GM18873 (cell line): ENCODE data around the gene NTRK1.

ENCODE experiments used
- ATAC-seq: cut with Tn5 transposase; IDR thresholded peaks from one replicate; pipeline ENCODE4 v1.9.1; 2021; ENCODE audit warnings: mild to moderate bottlenecking, moderate library complexity, moderate number of reproducible peaks; ENCODE audit not compliant: unreplicated experiment, low FRiP score

NTRK1 gene

DNA sequence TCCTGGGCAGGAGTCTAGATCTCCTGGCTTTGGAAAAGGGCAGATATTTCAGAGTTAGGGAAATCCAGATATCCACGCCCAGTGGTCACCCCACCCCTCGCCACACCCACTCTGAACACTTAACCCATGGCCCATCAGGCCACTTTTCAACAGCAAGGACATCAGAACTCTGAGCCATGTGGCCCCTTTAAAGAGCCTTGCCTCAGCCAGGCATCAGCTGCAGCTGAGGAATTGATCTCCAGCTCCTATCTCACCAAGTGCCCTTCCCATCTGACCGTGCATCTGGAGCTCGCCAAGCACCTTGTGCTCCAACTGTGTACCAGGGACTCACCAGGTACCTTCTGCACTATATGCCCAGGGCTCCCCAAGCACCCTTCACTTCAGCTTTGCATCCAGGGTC, 23.8 kb upstream of the NTRK1 start:
- ATAC-seq, result no peak

DNA sequence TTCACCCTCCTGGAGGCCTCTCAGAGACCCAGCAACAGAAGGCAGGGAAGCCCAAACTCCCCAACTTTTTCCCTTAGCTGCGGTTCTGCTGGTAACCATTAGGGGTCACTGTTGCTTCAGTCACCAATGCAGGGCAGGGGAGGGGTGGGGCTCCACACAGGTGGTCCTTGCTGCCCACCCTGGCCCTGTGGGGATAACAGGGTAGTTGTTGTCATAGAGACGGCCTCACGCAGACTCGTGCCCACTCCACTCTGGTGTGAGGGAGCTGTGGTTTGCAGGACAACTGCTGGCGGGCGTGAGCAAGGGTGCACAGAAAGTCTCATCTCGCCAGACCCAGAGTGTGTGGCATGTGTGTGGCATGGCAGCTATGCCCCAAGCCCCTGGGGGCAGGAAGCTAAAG, 21.7 kb upstream of the NTRK1 start:
- ATAC-seq, result no peak

- ATAC-seq, result no peak
Measured at GRCh38 chr1:156839426-156840109, 21.1 kb upstream of the NTRK1 start.

GRCh38 chr1:156840186-156840897, 20.3 kb upstream of the NTRK1 start:
- no peak for ATAC-seq

DNA sequence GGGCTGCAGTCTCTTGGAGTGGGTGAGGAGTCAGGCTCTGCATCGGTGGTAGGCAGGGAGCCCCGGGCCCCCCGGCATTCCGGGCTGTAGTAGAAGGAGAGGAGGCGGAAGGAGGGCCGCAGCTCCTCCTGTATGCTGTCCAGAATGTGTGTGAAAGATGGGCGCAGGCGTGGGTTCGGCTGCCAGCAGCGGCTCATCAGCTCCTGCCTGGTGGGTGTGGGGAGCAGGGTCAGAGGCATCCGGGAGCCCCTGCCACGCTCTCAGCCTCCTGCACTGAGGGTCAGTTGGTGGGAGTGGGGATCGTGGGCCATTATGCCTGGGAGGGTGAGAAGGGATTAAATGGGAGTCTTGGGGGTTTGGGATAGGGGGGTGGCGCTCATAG, 19.8 kb upstream of the NTRK1 start:
- no peak for ATAC-seq

DNA sequence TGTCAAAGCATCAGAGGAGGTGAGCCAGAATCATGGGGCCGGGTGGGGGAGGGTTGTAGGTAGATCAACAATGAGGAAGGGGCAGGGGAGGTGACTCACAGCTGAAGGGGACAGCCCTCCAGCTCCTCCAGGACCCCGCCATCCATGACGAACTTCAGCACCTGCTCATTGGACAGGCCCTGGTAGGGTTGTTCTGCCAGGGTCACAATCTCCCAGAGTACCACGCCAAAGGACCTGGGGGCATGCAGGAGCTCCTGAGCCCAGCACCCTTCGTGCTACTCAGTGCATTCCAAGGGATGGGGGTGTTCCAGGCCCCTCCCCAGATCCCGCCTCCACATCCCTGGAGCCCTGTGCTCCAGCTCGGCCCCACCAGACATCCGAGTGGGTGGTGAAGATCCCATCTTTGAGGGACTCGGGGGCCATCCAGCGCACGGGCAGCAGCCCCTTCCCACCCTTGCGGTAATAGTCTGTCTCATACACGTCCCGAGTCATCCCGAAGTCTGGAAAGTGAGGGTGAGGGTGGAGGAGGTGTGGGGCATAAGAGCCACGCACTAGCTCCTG, 19.3 kb upstream of the NTRK1 start:
- ATAC-seq, result no peak

DNA sequence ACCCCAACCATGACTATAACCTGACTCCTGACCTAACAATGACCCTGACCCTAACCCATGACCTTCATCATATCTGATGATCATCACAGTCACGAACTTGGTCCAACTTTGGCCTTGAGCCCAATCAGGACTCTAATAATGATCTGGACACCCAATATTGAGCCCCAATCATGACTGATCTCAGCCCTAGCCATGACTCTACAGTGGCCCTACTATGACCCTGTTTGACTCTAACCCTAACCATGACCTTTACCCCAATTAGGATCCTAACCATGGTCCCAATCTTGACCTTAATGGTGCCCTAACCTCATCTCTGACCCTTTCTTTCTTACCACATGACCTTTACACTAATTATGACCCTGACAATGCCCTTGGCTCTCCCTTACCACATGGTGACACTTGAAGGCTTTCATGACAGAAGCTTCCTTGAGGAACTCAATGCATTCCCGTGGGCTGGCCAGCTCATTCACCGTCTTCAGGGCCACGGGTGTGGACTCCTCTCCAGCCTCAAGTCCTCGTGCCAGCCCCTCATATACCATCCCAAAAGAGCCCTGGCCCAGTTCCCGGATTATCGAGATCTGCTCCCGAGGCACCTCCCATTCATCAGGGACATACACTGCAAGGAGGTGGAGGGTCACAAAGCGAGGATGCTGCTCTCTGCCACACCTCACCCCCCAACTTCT, 17.9 kb upstream of the NTRK1 start:
- ATAC-seq, result no peak

- ATAC-seq, result no peak
Measured at GRCh38 chr1:156844102-156844501, 16.6 kb upstream of the NTRK1 start.

DNA sequence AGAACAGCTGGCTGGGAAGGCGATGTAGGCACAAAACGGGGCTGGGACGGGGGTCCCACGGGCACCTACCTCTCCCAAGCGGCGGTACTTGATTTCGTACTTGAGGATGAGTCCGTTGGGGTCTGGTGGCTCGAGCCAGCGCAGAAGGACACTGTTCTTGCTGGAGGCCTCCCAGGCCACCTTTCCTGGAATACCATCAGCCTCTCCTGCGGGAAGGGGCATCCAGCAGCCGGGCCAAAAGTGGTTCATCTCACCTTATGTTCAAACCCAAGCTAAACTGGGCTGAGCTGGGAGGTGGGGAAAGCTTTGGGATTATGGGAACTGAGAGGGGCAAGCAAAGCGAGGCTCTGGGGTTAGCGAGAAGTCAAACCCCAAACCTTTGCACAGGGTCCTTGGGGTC, 16.0 kb upstream of the NTRK1 start:
- ATAC-seq, result no peak

- ATAC-seq, result no peak
Measured at GRCh38 chr1:156845055-156845952, 15.4 kb upstream of the NTRK1 start.

GRCh38 chr1:156845953-156846545, 14.6 kb upstream of the NTRK1 start:
- no peak for ATAC-seq

DNA sequence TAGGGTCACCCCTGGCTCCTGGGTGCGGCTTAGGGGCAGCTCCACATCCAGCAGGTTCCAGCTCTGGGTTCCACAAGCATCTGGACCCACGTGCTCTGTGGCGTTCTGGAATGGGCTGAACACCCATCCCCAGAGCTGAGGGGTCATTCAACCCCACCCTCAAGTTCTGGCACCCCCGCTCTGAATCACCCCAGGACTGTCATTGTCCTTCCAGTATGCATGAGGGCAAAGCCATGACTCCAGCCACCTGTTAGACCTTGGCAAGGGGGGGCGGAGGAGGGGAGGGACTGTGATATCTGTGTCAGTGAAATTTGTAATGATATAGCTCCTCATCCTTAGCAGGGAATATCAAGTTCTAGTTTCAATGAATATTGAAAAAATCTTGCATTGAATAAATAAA, 14.0 kb upstream of the NTRK1 start:
- ATAC-seq, result no peak

GRCh38 chr1:156847591-156848460, 12.8 kb upstream of the NTRK1 start:
- no peak for ATAC-seq

GRCh38 chr1:156848461-156849150, 12.1 kb upstream of the NTRK1 start:
- ATAC-seq, result no peak

DNA sequence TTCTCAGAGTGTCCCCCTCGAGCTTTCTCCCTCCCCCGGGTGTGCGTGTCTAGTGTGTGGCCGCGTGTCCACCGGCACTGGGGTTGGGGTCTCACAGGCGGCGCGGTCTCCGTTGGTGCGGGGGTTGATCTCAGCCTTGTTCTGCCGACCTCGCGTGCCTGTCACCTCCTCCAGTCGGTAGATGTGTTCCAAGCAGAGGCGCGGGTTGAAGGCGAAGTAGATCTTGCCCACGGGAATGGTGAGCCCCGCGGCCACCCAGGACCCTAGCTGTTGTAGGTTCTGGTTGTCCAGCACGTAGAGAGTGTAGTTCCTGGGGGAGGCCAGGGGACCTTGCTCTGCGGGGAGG, 11.5 kb upstream of the NTRK1 start:
- ATAC-seq, result no peak

GRCh38 chr1:156851779-156852417, 8.8 kb upstream of the NTRK1 start:
- no peak for ATAC-seq

- ATAC-seq, result no peak
Measured at GRCh38 chr1:156852418-156852874, 8.2 kb upstream of the NTRK1 start.

- ATAC-seq, result no peak
Measured at GRCh38 chr1:156853761-156854160, 6.9 kb upstream of the NTRK1 start.
